Smooth muscle cell (in vitro differentiated cells): Measurements from ENCODE around the gene FBXO39. TPM values are rescaled to one million over a fixed set of nuclear protein-coding genes. Genes with fewer than 3 reads are reported as not detected.

ENCODE experiments used
- DNase-seq: peaks from one replicate; lab custom pipeline; 2025; ENCODE audit not compliant: unreplicated experiment; lab: John Stamatoyannopoulos, UW
- H2AFZ ChIP-seq: fragments of 200-600 bp; sonication (generic); 2 replicates; pipeline ENCODE4 v1.6.0; 2016; ENCODE audit warnings: antibody characterized with exemption, low read depth, mild to moderate bottlenecking
- H3F3A ChIP-seq: fragments of 200-600 bp; sonication (generic); 2 replicates; pipeline ENCODE4 v1.6.0; 2017; ENCODE audit warnings: antibody characterized with exemption, low read depth
- H3K27ac ChIP-seq: fragments of 200-600 bp; sonication (generic); 2 replicates; pipeline ENCODE4 v1.5.1; 2016; ENCODE audit warnings: low read depth, mild to moderate bottlenecking
- H3K27me3 ChIP-seq: fragments of 200-600 bp; sonication (generic); 2 replicates; pipeline ENCODE4 v1.6.1; 2016; ENCODE audit warnings: low read depth, mild to moderate bottlenecking
- H3K36me3 ChIP-seq: fragments of 200-600 bp; sonication (generic); 2 replicates; pipeline ENCODE4 v1.5.1; 2016; ENCODE audit warnings: low read depth
- H3K4me1 ChIP-seq: fragments of 200-600 bp; sonication (generic); 2 replicates; pipeline ENCODE4 v1.5.1; 2016; ENCODE audit warnings: low read depth
- H3K4me2 ChIP-seq: fragments of 200-600 bp; sonication (generic); 2 replicates; pipeline ENCODE4 v1.6.0; 2016; ENCODE audit warnings: mild to moderate bottlenecking
- H3K4me3 ChIP-seq: fragments of 200-600 bp; sonication (generic); 2 replicates; pipeline ENCODE4 v1.5.1; 2016; ENCODE audit warnings: mild to moderate bottlenecking
- H3K79me2 ChIP-seq: fragments of 200-600 bp; sonication (generic); 2 replicates; pipeline ENCODE4 v1.6.0; 2016; ENCODE audit warnings: low read depth, mild to moderate bottlenecking
- H3K9ac ChIP-seq: fragments of 200-600 bp; sonication (generic); 2 replicates; pipeline ENCODE4 v1.6.0; 2016; ENCODE audit warnings: low read depth
- H3K9me3 ChIP-seq: fragments of 200-600 bp; sonication (generic); replicated peaks from 2 replicates; pipeline ENCODE4 v1.5.1; 2016; ENCODE audit warnings: low read depth
- H4K20me1 ChIP-seq: fragments of 200-600 bp; sonication (generic); 2 replicates; pipeline ENCODE4 v1.6.0; 2016; ENCODE audit warnings: low read depth
- WGBS: methylation state at CpG from one replicate; pipeline ENCODE4 v1.1.7; 2016; ENCODE audit warnings: low lambda C conversion rate; 5-methylcytosine and 5-hydroxymethylcytosine counted together
- polyA plus RNA-seq: library from polyadenylated mRNA; unstranded; fragments of >200 nt; fragmentation: Nextera tagmentation; extraction: Ambion mirVana; gene quantifications from 2 replicates; pipeline ENCODE4 v1.2.1, GENCODE V29; 2016
- small RNA-seq: library from RNA; depleted of rRNA; stranded (forward); fragments of <200 nt; gene quantifications from one replicate; pipeline ENCODE3, GENCODE V24; 2014
- total RNA-seq: library from RNA; depleted of rRNA; stranded (reverse); fragments of >200 nt; gene quantifications from 2 replicates; pipeline ENCODE4 v1.2.3, GENCODE V29; 2014
- TF ChIP-seq, protein P1 (sequence below): fragments of 200-600 bp; sonication (generic); IDR thresholded peaks from 2 replicates; pipeline ENCODE4 v1.5.1; 2017; ENCODE audit warnings: borderline replicate concordance, mild to moderate bottlenecking, antibody characterized with exemption; ENCODE audit not compliant: insufficient read depth, poor library complexity, severe bottlenecking

Gene FBXO39
- total and polyA plus RNA-seq, 2 experiments from 2014 or later: not detected

DNA sequence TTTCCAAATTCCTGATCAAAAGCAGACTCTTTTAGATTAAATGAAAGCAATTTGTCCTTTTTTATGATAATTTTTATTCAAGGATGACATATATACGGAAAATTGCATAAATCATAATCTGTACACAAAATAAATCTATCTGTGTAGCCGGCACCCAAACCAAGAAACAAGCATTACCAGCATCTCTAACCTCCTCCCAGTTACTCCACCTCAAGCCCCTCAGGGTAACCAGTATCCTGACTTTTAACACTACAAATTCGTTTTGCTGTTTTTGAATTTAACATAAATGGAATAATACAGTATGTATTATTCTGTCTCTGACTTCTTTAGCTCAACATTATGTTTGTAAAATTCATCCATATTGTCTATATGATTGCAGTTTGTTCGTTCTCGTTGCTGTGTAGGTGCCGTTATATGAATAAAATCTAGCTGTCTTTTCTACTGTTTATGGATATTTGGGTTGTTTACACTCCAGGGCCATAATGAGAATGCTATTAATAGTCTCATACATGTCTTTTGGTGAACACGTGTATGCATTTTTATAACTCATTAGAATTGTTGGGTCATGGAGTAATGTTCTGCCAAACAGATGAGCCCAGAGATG is 54.5 kb downstream of the FBXO39 start:
- no peak overlapping the region for H3K4me2 ChIP-seq
- H3K4me3 ChIP-seq: no peak overlapping the region
- DNase-seq: no peak
- H2AFZ ChIP-seq: no peak overlapping the region
- no peaks in the 10 kb centered on the region for H3K79me2 ChIP-seq
- H3K27me3 ChIP-seq: peaks cover 74% of the 10 kb centered on the region
- H3K27ac ChIP-seq: no peak overlapping the region
- no peaks in the 10 kb centered on the region for H3F3A ChIP-seq
- peaks cover 5% of the 10 kb centered on the region for H3K4me1 ChIP-seq
- WGBS: 69% methylated on average over 7 of the region's 7 CpGs
- no peaks in the 10 kb centered on the region for H3K36me3 ChIP-seq
- no peak overlapping the region for H3K9ac ChIP-seq
- H4K20me1 ChIP-seq: no peaks in the 10 kb centered on the region
- TF ChIP-seq, protein P1, sequence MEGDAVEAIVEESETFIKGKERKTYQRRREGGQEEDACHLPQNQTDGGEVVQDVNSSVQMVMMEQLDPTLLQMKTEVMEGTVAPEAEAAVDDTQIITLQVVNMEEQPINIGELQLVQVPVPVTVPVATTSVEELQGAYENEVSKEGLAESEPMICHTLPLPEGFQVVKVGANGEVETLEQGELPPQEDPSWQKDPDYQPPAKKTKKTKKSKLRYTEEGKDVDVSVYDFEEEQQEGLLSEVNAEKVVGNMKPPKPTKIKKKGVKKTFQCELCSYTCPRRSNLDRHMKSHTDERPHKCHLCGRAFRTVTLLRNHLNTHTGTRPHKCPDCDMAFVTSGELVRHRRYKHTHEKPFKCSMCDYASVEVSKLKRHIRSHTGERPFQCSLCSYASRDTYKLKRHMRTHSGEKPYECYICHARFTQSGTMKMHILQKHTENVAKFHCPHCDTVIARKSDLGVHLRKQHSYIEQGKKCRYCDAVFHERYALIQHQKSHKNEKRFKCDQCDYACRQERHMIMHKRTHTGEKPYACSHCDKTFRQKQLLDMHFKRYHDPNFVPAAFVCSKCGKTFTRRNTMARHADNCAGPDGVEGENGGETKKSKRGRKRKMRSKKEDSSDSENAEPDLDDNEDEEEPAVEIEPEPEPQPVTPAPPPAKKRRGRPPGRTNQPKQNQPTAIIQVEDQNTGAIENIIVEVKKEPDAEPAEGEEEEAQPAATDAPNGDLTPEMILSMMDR: no peak
- H3K9me3 ChIP-seq: no peaks in the 10 kb centered on the region

DNA sequence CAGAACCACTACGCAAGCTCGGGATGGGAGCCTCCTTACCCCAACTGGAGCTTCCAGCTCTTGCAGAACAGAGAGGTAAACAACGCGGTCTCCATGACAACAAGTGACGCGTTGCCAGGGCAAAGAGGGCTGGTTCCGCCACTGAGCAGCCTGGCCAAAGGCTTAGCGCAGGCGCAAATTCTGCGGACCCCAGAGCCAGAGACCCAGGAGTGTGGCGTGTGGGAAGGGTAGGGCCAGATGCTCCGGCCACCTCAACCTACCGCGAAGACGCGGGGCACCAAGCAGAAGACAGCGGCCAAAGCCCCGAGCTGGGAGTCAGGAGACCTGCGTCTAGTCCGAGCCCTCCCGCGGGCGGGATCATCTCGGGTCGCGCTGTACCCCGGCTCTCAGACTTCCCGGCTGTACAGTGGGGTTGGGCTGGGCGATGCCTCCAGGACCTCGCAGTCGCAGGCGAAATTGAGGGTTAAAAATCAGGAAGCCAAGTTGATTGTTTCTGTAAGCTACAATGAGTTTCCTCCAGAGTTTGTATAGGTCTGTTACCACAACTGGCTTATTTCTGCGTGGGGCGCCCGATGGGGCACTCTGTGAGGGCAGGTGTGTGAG is 55.7 kb downstream of the FBXO39 start, which contains the start of gene TEKT1:
TEKT1 (minus strand) TSS at position 69 of the 603 bp plus-strand sequence. CDS start 1,353 bp downstream, outside the sequence.
- DNase-seq: peak; percentile 9
- H3K27me3 ChIP-seq: peaks cover 83% of the 10 kb centered on the region
- H3K4me3 ChIP-seq: peak within 1 kb of the TSS; percentile 44
- H3F3A ChIP-seq: no peaks in the 10 kb centered on the region
- H3K9ac ChIP-seq: peak within 1 kb of the TSS; percentile 64
- H3K27ac ChIP-seq: no peak within 1 kb of the TSS
- peak within 1 kb of the TSS; percentile 83 for H2AFZ ChIP-seq
- WGBS: 10% methylated on average over 35 of the region's 35 CpGs
- H3K4me1 ChIP-seq: peaks cover 5% of the 10 kb centered on the region
- no peaks in the 10 kb centered on the region for H3K36me3 ChIP-seq
- no peaks in the 10 kb centered on the region for H3K79me2 ChIP-seq
- no peaks in the 10 kb centered on the region for H4K20me1 ChIP-seq
- TF ChIP-seq, protein P1: no peak
- H3K9me3 ChIP-seq: no peaks in the 10 kb centered on the region
- H3K4me2 ChIP-seq: peak within 1 kb of the TSS; percentile 84

Small RNA genes within 50 kb of the gene (small RNA-seq; reads per million reads assigned to genes)
- gene AC004706.2: not detected

Other genes with a start within 250 kb of the FBXO39 start
- gene PITPNM3, start 219.7 kb upstream of the FBXO39 start, total RNA-seq: 2.6 and 3.9 TPM in 2 replicates
- gene PITPNM3, start 219.7 kb upstream of the FBXO39 start, polyA plus RNA-seq: 2.4 and 3.7 TPM in 2 replicates
- 15.0 and 22.0 TPM in 2 replicates for gene KIAA0753, start 135.5 kb upstream of the FBXO39 start, total RNA-seq
- 4.9 and 6.3 TPM in 2 replicates for gene KIAA0753, start 135.5 kb upstream of the FBXO39 start, polyA plus RNA-seq
- 132 and 363 TPM in 2 replicates for gene TXNDC17, start 135.2 kb upstream of the FBXO39 start, total RNA-seq
- gene TXNDC17, start 135.2 kb upstream of the FBXO39 start, polyA plus RNA-seq: 431 and 468 TPM in 2 replicates
- gene MED31, start 124.6 kb upstream of the FBXO39 start, total RNA-seq: 13.7 and 26.3 TPM in 2 replicates
- gene MED31, start 124.6 kb upstream of the FBXO39 start, polyA plus RNA-seq: 57.5 and 59.1 TPM in 2 replicates
- gene C17orf100, start 124.5 kb upstream of the FBXO39 start, total RNA-seq: 3.3 and 5.5 TPM in 2 replicates
- gene C17orf100, start 124.5 kb upstream of the FBXO39 start, polyA plus RNA-seq: 5.8 and 6.5 TPM in 2 replicates
- gene SLC13A5, start 62.8 kb upstream of the FBXO39 start, total RNA-seq: 2.3 and 4.3 TPM in 2 replicates
- 0.22 TPM in 1 of 2 replicates, not detected in the other for gene SLC13A5, start 62.8 kb upstream of the FBXO39 start, polyA plus RNA-seq
- gene XAF1, start 20.2 kb upstream of the FBXO39 start, total RNA-seq: 3.9 and 7.9 TPM in 2 replicates
- gene XAF1, start 20.2 kb upstream of the FBXO39 start, polyA plus RNA-seq: 3.1 and 8.3 TPM in 2 replicates
- not detected in 2 replicates for gene TEKT1, start 55.5 kb downstream of the FBXO39 start, total RNA-seq
- not detected in 2 replicates for gene TEKT1, start 55.5 kb downstream of the FBXO39 start, polyA plus RNA-seq
- not detected in 2 replicates for gene ALOX12, start 219.8 kb downstream of the FBXO39 start, total RNA-seq
- gene ALOX12, start 219.8 kb downstream of the FBXO39 start, polyA plus RNA-seq: 0.35 and 0.72 TPM in 2 replicates
- gene RNASEK, start 236.4 kb downstream of the FBXO39 start, total RNA-seq: 350 and 356 TPM in 2 replicates
- 718 and 785 TPM in 2 replicates for gene RNASEK, start 236.4 kb downstream of the FBXO39 start, polyA plus RNA-seq
- gene BCL6B, start 246.8 kb downstream of the FBXO39 start, total RNA-seq: 0.45 TPM in 1 of 2 replicates, not detected in the other
- gene BCL6B, start 246.8 kb downstream of the FBXO39 start, polyA plus RNA-seq: not detected in 2 replicates